Kidney epithelial cell (primary cell): ENCODE data around the gene NFASC. TPM values are rescaled to one million over a fixed set of nuclear protein-coding genes. Genes with fewer than 3 reads are reported as not detected.

Experiments
- DNase-seq: peaks from one replicate; pipeline ENCODE4 v3.0.0-alpha.2; 2010; ENCODE audit warnings: low read depth
- H3K27me3 ChIP-seq: 2 replicates; pipeline ENCODE4 v1.6.0; 2011; ENCODE audit warnings: low read length; ENCODE audit not compliant: control insufficient read depth, insufficient read depth
- H3K36me3 ChIP-seq: 2 replicates; pipeline ENCODE4 v1.5.1; 2011; ENCODE audit warnings: low read length; ENCODE audit not compliant: control insufficient read depth, insufficient read depth
- H3K4me3 ChIP-seq: 2 replicates; pipeline ENCODE4 v1.5.1; 2011; ENCODE audit warnings: low read depth, mild to moderate bottlenecking, control low read depth, low read length
- total RNA-seq: library from RNA; depleted of rRNA; stranded (reverse); fragments of >200 nt; gene quantifications from 2 replicates; pipeline ENCODE4 v1.2.3, GENCODE V29; 2015
- TF ChIP-seq, protein P1 (sequence below): IDR thresholded peaks from 2 replicates; pipeline ENCODE4 v1.5.1; 2011; ENCODE audit warnings: mild to moderate bottlenecking, moderate library complexity, low read length, control low read depth, inconsistent platforms; ENCODE audit not compliant: insufficient read depth, poor library complexity, severe bottlenecking

NFASC gene
- total RNA-seq, 1 donor from 2014 or later, result 1.2 TPM

GRCh38 chr1:205028924-205029323 lies 158.3 kb downstream of the NFASC start:
- Histone ChIP-seq H3K4me3 (no peak overlapping the region), H3K36me3 (no peaks in the 10 kb centered on the region), H3K27me3 (peaks cover 34% of the 10 kb centered on the region)
- DNase-seq, result no peak
- TF ChIP-seq, protein P1, sequence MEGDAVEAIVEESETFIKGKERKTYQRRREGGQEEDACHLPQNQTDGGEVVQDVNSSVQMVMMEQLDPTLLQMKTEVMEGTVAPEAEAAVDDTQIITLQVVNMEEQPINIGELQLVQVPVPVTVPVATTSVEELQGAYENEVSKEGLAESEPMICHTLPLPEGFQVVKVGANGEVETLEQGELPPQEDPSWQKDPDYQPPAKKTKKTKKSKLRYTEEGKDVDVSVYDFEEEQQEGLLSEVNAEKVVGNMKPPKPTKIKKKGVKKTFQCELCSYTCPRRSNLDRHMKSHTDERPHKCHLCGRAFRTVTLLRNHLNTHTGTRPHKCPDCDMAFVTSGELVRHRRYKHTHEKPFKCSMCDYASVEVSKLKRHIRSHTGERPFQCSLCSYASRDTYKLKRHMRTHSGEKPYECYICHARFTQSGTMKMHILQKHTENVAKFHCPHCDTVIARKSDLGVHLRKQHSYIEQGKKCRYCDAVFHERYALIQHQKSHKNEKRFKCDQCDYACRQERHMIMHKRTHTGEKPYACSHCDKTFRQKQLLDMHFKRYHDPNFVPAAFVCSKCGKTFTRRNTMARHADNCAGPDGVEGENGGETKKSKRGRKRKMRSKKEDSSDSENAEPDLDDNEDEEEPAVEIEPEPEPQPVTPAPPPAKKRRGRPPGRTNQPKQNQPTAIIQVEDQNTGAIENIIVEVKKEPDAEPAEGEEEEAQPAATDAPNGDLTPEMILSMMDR, result no peak

DNA sequence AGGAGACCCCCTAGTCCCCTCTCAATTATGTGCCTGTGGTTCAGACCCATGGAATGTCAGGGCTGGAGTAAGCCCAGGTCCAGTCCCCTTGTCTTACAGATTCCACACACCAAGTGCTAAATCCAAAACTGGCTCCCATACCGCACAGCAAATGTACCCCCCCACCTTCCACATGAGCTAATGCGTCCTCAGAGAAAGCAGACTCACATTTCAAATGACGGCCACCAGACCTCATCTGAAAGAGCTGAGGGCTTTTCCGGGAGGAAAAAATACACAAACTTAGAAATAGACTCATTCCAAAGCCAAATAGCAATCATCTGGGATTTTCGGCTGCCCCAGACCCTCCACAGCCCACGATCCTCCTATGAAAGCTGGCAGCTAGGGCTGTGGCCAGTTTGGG lies 159.6 kb downstream of the NFASC start:
- Histone ChIP-seq H3K36me3 (no peaks in the 10 kb centered on the region), H3K27me3 (peaks cover 31% of the 10 kb centered on the region)
- DNase-seq, result no peak

GRCh38 chr1:205030896-205031295 lies 160.2 kb downstream of the NFASC start:
- H3K36me3 ChIP-seq, result no peaks in the 10 kb centered on the region
- no peak for DNase-seq
- TF ChIP-seq, protein P1, result no peak
- peaks cover 31% of the 10 kb centered on the region for H3K27me3 ChIP-seq
- H3K4me3 ChIP-seq, result no peak overlapping the region

More for the DNA sequence above, 159.6 kb downstream of the NFASC start:
- TF ChIP-seq, protein P1, result no peak
- H3K4me3 ChIP-seq, result no peak overlapping the region

- peaks cover 27% of the 10 kb centered on the region for H3K27me3 ChIP-seq
- TF ChIP-seq, protein P1, result no peak
- DNase-seq, result no peak
Measured at GRCh38 chr1:205032508-205032907, 161.8 kb downstream of the NFASC start.

GRCh38 chr1:205037539-205037938 lies 166.9 kb downstream of the NFASC start:
- no peak for DNase-seq
- Histone ChIP-seq H3K4me3 (no peak overlapping the region), H3K27me3 (peaks cover 24% of the 10 kb centered on the region), H3K36me3 (no peaks in the 10 kb centered on the region)
- TF ChIP-seq, protein P1, result no peak

More at GRCh38 chr1:205032508-205032907, 161.8 kb downstream of the NFASC start:
- Histone ChIP-seq H3K4me3 (no peak overlapping the region), H3K36me3 (no peaks in the 10 kb centered on the region)

GRCh38 chr1:205038132-205038786 lies 167.6 kb downstream of the NFASC start:
- no peak for DNase-seq
- Histone ChIP-seq H3K27me3 (peaks cover 31% of the 10 kb centered on the region), H3K36me3 (no peaks in the 10 kb centered on the region), H3K4me3 (no peak overlapping the region)
- TF ChIP-seq, protein P1, result no peak
